K562 (cell line): ENCODE results near the gene CNTFR. TPM values are rescaled to one million over a fixed set of nuclear protein-coding genes. Genes with fewer than 3 reads are reported as not detected.

Source experiments
- ATAC-seq: fragments of 200-7000 bp; cut with Tn5 transposase; 3 replicates; pipeline ENCODE4 v1.9.1; 2020; ENCODE audit warnings: moderate library complexity
- BruUV-seq: library from RNA; stranded (reverse); fragments of 400-500 nt; replicated peaks from 2 replicates; lab custom pipeline; 2021; lab: Mats Ljungman, UMichigan
- CTCF ChIA-PET: fragments of 300-600 bp; formaldehyde crosslinking; extraction: SDS; loops from one replicate; lab custom pipeline; 2021; ENCODE audit warnings: low intra/inter-chr PET ratio; lab: Yijun Ruan, JAX
- POLR2A ChIA-PET: fragments of 300-600, 350-650 bp; sonication (Branson Sonifier 250); formaldehyde crosslinking; extraction: SDS; loops from one replicate; lab custom pipeline; 2021; ENCODE audit warnings: antibody characterized with exemption, inconsistent platforms; lab: Yijun Ruan, JAX
- DNase-seq, 4 experiments: peaks; one replicate each; pipeline versions ENCODE4 v3.0.0 to v3.0.0-alpha.2; 2011 to 2018; ENCODE audit warnings: low spot score in 3 of 4, mixed read lengths in 3 of 4; ENCODE audit errors: extremely low read depth in 1 of 4
- FAIRE-seq: peaks from 2 replicates; lab custom pipeline; 2011; peaks lifted over from hg19 to GRCh38; lab: Jason Lieb, UNC
- H2AFZ ChIP-seq: 2 replicates; pipeline ENCODE4 v1.6.0; 2011; ENCODE audit warnings: low read depth, low read length, control low read depth, inconsistent platforms
- H3K27ac ChIP-seq: fragments of 200-600 bp; 3 replicates; pipeline ENCODE4 v1.8.0; 2011; ENCODE audit warnings: low read depth, mild to moderate bottlenecking, control low read depth, inconsistent platforms, low read length, moderate library complexity, mixed read lengths; ENCODE audit errors: extremely low read depth
- H3K27me3 ChIP-seq, 2 experiments: fragments of 300-600 bp in 1 of 2; 2 replicates in 1 of 2; 3 replicates in 1 of 2; pipeline versions ENCODE4 v1.6.0 to v1.8.0; 2011; ENCODE audit warnings: inconsistent platforms in 2 of 2, low read length in 2 of 2, mild to moderate bottlenecking in 1 of 2, mixed read lengths in 1 of 2, moderate library complexity in 1 of 2; ENCODE audit not compliant: control insufficient read depth in 2 of 2, insufficient read depth in 2 of 2
- H3K36me3 ChIP-seq: fragments of 300-600 bp; 3 replicates; pipeline ENCODE4 v1.8.0; 2011; ENCODE audit warnings: mild to moderate bottlenecking, low read length, inconsistent platforms; ENCODE audit not compliant: control insufficient read depth, insufficient read depth
- H3K4me1 ChIP-seq, 2 experiments: fragments of 200-600 bp in 1 of 2; replicated peaks in 1 of 2; 2 replicates in 1 of 2; 3 replicates in 1 of 2; pipeline versions ENCODE4 v1.5.1 to v1.8.0; 2011; ENCODE audit warnings: inconsistent platforms in 2 of 2, low read length in 2 of 2, mild to moderate bottlenecking in 1 of 2, mixed read lengths in 1 of 2, moderate library complexity in 1 of 2; ENCODE audit not compliant: control insufficient read depth in 2 of 2, insufficient read depth in 2 of 2
- H3K4me2 ChIP-seq: 2 replicates; pipeline ENCODE4 v1.6.1; 2011; ENCODE audit warnings: low read length, control low read depth, inconsistent platforms, mixed read lengths; ENCODE audit not compliant: insufficient read depth
- H3K4me3 ChIP-seq: fragments of 200-600 bp; sonication (generic), shearing (Covaris generic); 2 replicates; pipeline ENCODE4 v1.5.1; 2016; ENCODE audit warnings: control low read depth, inconsistent platforms
- H3K79me2 ChIP-seq: fragments of 200-600 bp; 3 replicates; pipeline ENCODE4 v1.8.0; 2011; ENCODE audit warnings: low read length, inconsistent platforms; ENCODE audit not compliant: control insufficient read depth, insufficient read depth
- H3K9ac ChIP-seq, 2 experiments: 2 replicates each; pipeline versions ENCODE4 v1.6.0 to v1.6.1; 2011; ENCODE audit warnings: low read depth in 2 of 2, low read length in 2 of 2, control low read depth in 1 of 2, inconsistent platforms in 1 of 2, mild to moderate bottlenecking in 1 of 2, mixed read lengths in 1 of 2; ENCODE audit not compliant: insufficient read depth in 1 of 2
- H3K9me1 ChIP-seq: one replicate; pipeline ENCODE4 v1.6.0; 2011; ENCODE audit warnings: inconsistent platforms, mild to moderate bottlenecking, low read length, moderate library complexity; ENCODE audit not compliant: control insufficient read depth, insufficient read depth
- H3K9me3 ChIP-seq: replicated peaks from 2 replicates; pipeline ENCODE4 v1.5.1; 2011; ENCODE audit warnings: low read depth, low read length, inconsistent platforms; ENCODE audit not compliant: control insufficient read depth, insufficient read depth
- H4K20me1 ChIP-seq: replicated peaks from 2 replicates; pipeline ENCODE4 v1.6.1; 2011; ENCODE audit warnings: low read length, inconsistent platforms, mixed read lengths; ENCODE audit not compliant: control insufficient read depth, insufficient read depth
- BMI1 ChIP-seq: fragments of 150-350 bp; IDR thresholded peaks from 2 replicates; pipeline ENCODE4 v1.6.1; 2014; ENCODE audit warnings: low read length
- ELF1 ChIP-seq: fragments of 200-800 bp; sonication (Bioruptor generic); IDR thresholded peaks from 2 replicates; pipeline ENCODE4 v1.6.1; 2016; ENCODE audit warnings: missing genetic modification characterization, missing compliant biosample characterization
- ILF3 ChIP-seq: fragments of 450-650 bp; IDR thresholded peaks from 2 replicates; pipeline ENCODE4 v1.6.1; 2018; ENCODE audit warnings: antibody characterized with exemption, mild to moderate bottlenecking, moderate library complexity, borderline replicate concordance
- LEF1 ChIP-seq: fragments of 450-650 bp; IDR thresholded peaks from 2 replicates; pipeline ENCODE4 v1.6.1; 2016; ENCODE audit warnings: mild to moderate bottlenecking
- NR3C1 ChIP-seq: sonication (generic); formaldehyde crosslinking; IDR thresholded peaks from 2 replicates; pipeline ENCODE4 v1.8.1; 2022; ENCODE audit warnings: missing genetic modification reagents
- PCBP2 ChIP-seq: fragments of 200-400 bp; formaldehyde crosslinking; IDR thresholded peaks from 2 replicates; pipeline ENCODE4 v1.6.1; 2018; ENCODE audit warnings: low read length, low read depth, mild to moderate bottlenecking, moderate library complexity; ENCODE audit not compliant: poor library complexity, severe bottlenecking
- PML ChIP-seq: IDR thresholded peaks from 2 replicates; pipeline ENCODE4 v1.6.1; 2012; ENCODE audit warnings: low read length, inconsistent platforms
- RBM17 ChIP-seq: fragments of 200-400 bp; formaldehyde crosslinking; IDR thresholded peaks from 2 replicates; pipeline ENCODE4 v1.6.1; 2017; ENCODE audit warnings: low read depth, mild to moderate bottlenecking, low read length, borderline replicate concordance
- SMARCA5 ChIP-seq: fragments of 450-650 bp; IDR thresholded peaks from 2 replicates; pipeline ENCODE4 v1.6.1; 2016
- SRSF7 ChIP-seq: fragments of 200-400 bp; formaldehyde crosslinking; optimal IDR thresholded peaks from 2 replicates; pipeline ENCODE3; 2017; ENCODE audit warnings: mild to moderate bottlenecking, low read depth, low read length
- STAG1 ChIP-seq: sonication (generic); formaldehyde crosslinking; IDR thresholded peaks from 2 replicates; pipeline ENCODE4 v1.5.0; 2020; ENCODE audit warnings: missing genetic modification reagents, borderline replicate concordance
- TFAP4 ChIP-seq: sonication (generic); formaldehyde crosslinking; IDR thresholded peaks from 2 replicates; pipeline ENCODE4 v1.8.0; 2022; ENCODE audit warnings: missing genetic modification reagents, mild to moderate bottlenecking, moderate library complexity, borderline replicate concordance
- TRIM28 ChIP-seq: fragments of 450-650 bp; IDR thresholded peaks from 2 replicates; pipeline ENCODE4 v1.6.1; 2017
- UBTF ChIP-seq, 2 experiments: IDR thresholded peaks; 2 replicates each; pipeline ENCODE4 v1.6.1; 2012; ENCODE audit warnings: improper control_type of control experiment in 2 of 2, low read depth in 2 of 2, low read length in 2 of 2, borderline replicate concordance in 1 of 2
- USF1 ChIP-seq: sonication (generic); formaldehyde crosslinking; IDR thresholded peaks from 2 replicates; pipeline ENCODE4 v1.9.0; 2022; ENCODE audit warnings: mild to moderate bottlenecking, missing genetic modification reagents
- ZBTB34 ChIP-seq: fragments of 250-450 bp; sonication (Bioruptor Pico); IDR thresholded peaks from 2 replicates; pipeline ENCODE4 v1.8.0; 2021; ENCODE audit warnings: mild to moderate bottlenecking, moderate library complexity
- ZNF224 ChIP-seq: sonication (generic); formaldehyde crosslinking; IDR thresholded peaks from 2 replicates; pipeline ENCODE4 v1.8.0; 2022; ENCODE audit warnings: mild to moderate bottlenecking, missing genetic modification reagents
- ZNF668 ChIP-seq: fragments of 250-450 bp; sonication (Bioruptor Pico); IDR thresholded peaks from 2 replicates; pipeline ENCODE4 v1.8.0; 2022; ENCODE audit warnings: mild to moderate bottlenecking, inconsistent platforms
- WGBS: fragments of 100-300 bp; shearing (Covaris generic); methylation state at CpG from one replicate; pipeline ENCODE4 v1.1.6; 2016; ENCODE audit warnings: low coverage, mixed read lengths; ENCODE audit not compliant: insufficient coverage; ENCODE audit errors: missing lambda C conversion rate; 5-methylcytosine and 5-hydroxymethylcytosine counted together
- in situ Hi-C: fragments of 300-500 bp; cut with MboI; formaldehyde crosslinking; loops from 4 replicates; pipeline ENCODE4 v1.15.0; 2018; ENCODE audit warnings: inconsistent platforms, mixed read lengths
- intact Hi-C: fragments of 100-400 bp; cut with micrococcal nuclease; formaldehyde crosslinking; loops from 2 replicates; pipeline ENCODE4 v1.14.2; 2022
- polyA plus RNA-seq, 8 experiments: library from polyadenylated mRNA; depleted of rRNA in 4 of 8; stranded (reverse) in 5 of 8; unstranded in 3 of 8; fragments of >200 nt; fragmentation: Nextera tagmentation in 2 of 8; fragmentation: Illumina TruSeq in 1 of 8; extraction: Ambion mirVana in 2 of 8; extraction: Trizol in 1 of 8; gene quantifications; 2 replicates each; pipeline versions ENCODE4 v1.2.1 to v1.2.3, GENCODE V29; 2011 to 2014; ENCODE audit warnings: inconsistent platforms in 1 of 8, missing spikeins in 1 of 8
- total RNA-seq, 7 experiments: library from RNA; depleted of rRNA in 6 of 7; stranded (reverse); fragments of >200 nt in 6 of 7; fragmentation: Illumina TruSeq in 2 of 7; extraction: Trizol in 2 of 7; gene quantifications; 2 replicates each; pipeline versions ENCODE4 v1.2.1 to v1.2.3, GENCODE V29; 2011 to 2021; ENCODE audit warnings: low replicate concordance in 1 of 7

Gene CNTFR
- total and polyA plus RNA-seq, 9 of the 15 experiments (the other 6 are each of a cell fraction or from before 2014, with no cell fraction given): not detected

GRCh38 chr9:34580358-34580757 is 9.2 kb downstream of the CNTFR start (continued):
- TF ChIP-seq UBTF (IDR thresholded peaks at IDR 0.05; ENCODE audit: borderline replicate concordance in 1 of 2, low read depth in 2 of 2, low read length in 2 of 2) (no peak), ZNF224 (CRISPR knock-in tag) (no peak), RBM17 (no peak), USF1 (CRISPR knock-in tag) (no peak), NR3C1 (CRISPR knock-in tag) (no peak)
- TF ChIP-seq, all 486 proteins: peak for 0

GRCh38 chr9:34579808-34580163 is 9.7 kb downstream of the CNTFR start:
- Histone ChIP-seq H3K9me1 (no peaks in the 10 kb centered on the region), H3K4me1 (peaks cover 0 to 7% of the 10 kb centered on the region in 2 experiments; a peak in 2 of 5 replicates), H2AFZ (no peak overlapping the region), H4K20me1 (no peaks in the 10 kb centered on the region; the same call in none of the 2 replicates), H3K9me3 (no peaks in the 10 kb centered on the region), H3K79me2 (no peaks in the 10 kb centered on the region), H3K36me3 (no peaks in the 10 kb centered on the region), H3K27me3 (peaks cover 6 to 53% of the 10 kb centered on the region in 2 experiments; a peak in 4 of 5 replicates), H3K4me3 (no peak overlapping the region), H3K9ac (no peak overlapping the region), H3K4me2 (no peak overlapping the region), H3K27ac (no peak overlapping the region)
- CTCF ChIA-PET: no interaction called here
- TF ChIP-seq STAG1 (CRISPR knock-in tag): no peak
- TF ChIP-seq PML: no peak
- no peak for TF ChIP-seq TRIM28
- no peak for TF ChIP-seq ELF1 (tag)
- no peak for TF ChIP-seq SRSF7
- TF ChIP-seq PCBP2: no peak
- no peak for TF ChIP-seq LEF1
- TF ChIP-seq ZNF668 (CRISPR knock-in tag): no peak
- no peak for TF ChIP-seq ILF3
- TF ChIP-seq TFAP4 (CRISPR knock-in tag): no peak
- TF ChIP-seq BMI1: no peak
- no peak for TF ChIP-seq ZBTB34 (CRISPR knock-in tag)
- TF ChIP-seq SMARCA5: no peak
- no peak for ATAC-seq
- in situ Hi-C loops: no loop called here
- no TSS peak for BruUV-seq
- no peak for FAIRE-seq
- intact Hi-C loops: no loop called here
- POLR2A ChIA-PET: interaction anchor here (0.7 to 1.1 kb wide), 2 partner anchors 21 to 36 kb away, joined by 3 to 4 read pairs; no protein-coding TSS in a partner anchor
- 0% methylated on average over 3 of the region's 5 CpGs for WGBS
- DNase-seq: no peak
